K562 (cell line): Measurements from ENCODE around the gene PPDPF.

Experiments
- ATF6 ChIP-seq: sonication (generic); formaldehyde crosslinking; IDR thresholded peaks from 2 replicates; pipeline ENCODE4 v1.4.0; 2020; ENCODE audit warnings: mild to moderate bottlenecking, missing genetic modification reagents
- BACH1 ChIP-seq: fragments of 200-800 bp; sonication (Bioruptor generic); IDR thresholded peaks from 2 replicates; pipeline ENCODE4 v1.6.1; 2016; ENCODE audit warnings: missing genetic modification characterization, missing compliant biosample characterization
- CREB1 ChIP-seq, 2 experiments: sonication (generic) in 1 of 2; formaldehyde crosslinking in 1 of 2; IDR thresholded peaks; 2 replicates each; pipeline versions ENCODE4 v1.6.1 to v1.8.0; 2012 to 2022; ENCODE audit warnings: inconsistent platforms in 1 of 2, mild to moderate bottlenecking in 1 of 2, missing genetic modification reagents in 1 of 2, moderate library complexity in 1 of 2
- CTCF ChIP-seq, 3 experiments: IDR thresholded peaks in 2 of 3; conservative IDR thresholded peaks in 1 of 3; 2 replicates each; pipeline ENCODE4 v1.5.1; 2011 to 2012; ENCODE audit warnings: low read length in 3 of 3, mild to moderate bottlenecking in 3 of 3, control low read depth in 2 of 3, improper control_type of control experiment in 1 of 3, inconsistent platforms in 1 of 3, low read depth in 1 of 3, mixed read lengths in 1 of 3, moderate library complexity in 1 of 3; ENCODE audit not compliant: insufficient read depth in 2 of 3
- GATA2 ChIP-seq: sonication (generic); formaldehyde crosslinking; IDR thresholded peaks from 2 replicates; pipeline ENCODE4 v1.4.0; 2020; ENCODE audit warnings: mild to moderate bottlenecking, missing genetic modification reagents
- NFIC ChIP-seq: fragments of 450-650 bp; IDR thresholded peaks from 2 replicates; pipeline ENCODE4 v1.6.1; 2017; ENCODE audit warnings: mild to moderate bottlenecking, inconsistent platforms
- SMAD2 ChIP-seq: fragments of 150-350 bp; IDR thresholded peaks from 2 replicates; pipeline ENCODE4 v1.6.1; 2014; ENCODE audit warnings: low read depth, mild to moderate bottlenecking, low read length
- STAT5B ChIP-seq: fragments of 250-450 bp; sonication (Bioruptor Pico); IDR thresholded peaks from 2 replicates; pipeline ENCODE4 v1.8.0; 2021; ENCODE audit warnings: mild to moderate bottlenecking, inconsistent platforms
- TF ChIP-seq, protein P1 (sequence below): sonication (generic); formaldehyde crosslinking; IDR thresholded peaks from 2 replicates; pipeline ENCODE4 v1.5.0; 2020; ENCODE audit warnings: missing genetic modification reagents

DNA sequence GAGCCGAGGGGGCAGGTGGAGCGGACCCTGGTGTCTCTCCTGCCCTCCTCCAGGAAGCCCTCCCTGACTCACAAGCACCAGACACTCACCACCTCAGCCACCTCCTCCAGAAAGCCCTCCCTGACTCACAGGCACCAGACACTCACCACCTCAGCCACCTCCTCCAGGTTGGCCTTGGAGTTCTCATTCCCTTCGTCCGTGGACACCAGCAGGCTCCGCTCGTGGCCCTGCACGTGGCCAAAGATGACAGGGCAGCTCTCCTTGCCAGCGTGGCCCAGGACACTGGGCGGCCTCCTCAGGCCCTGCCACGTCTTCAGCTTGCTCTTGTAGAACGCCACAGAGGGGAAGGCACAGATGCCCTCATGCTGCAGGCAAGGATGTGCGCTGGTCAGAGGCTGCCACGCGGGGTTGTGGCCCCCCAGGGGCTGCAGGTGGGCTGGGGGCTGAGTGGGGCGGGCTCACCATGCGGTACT is 39.8 kb downstream of the PPDPF start:
- TF ChIP-seq CTCF (IDR thresholded peaks at IDR 0.05 in 2 of 3, conservative IDR thresholded peaks at IDR 0.05 in 1 of 3; ENCODE audit: insufficient read depth in 2 of 3, low read depth in 1 of 3, low read length in 3 of 3) (no peak), CREB1 (IDR thresholded peaks at IDR 0.05) (no peak), CREB1 (CRISPR knock-in tag; IDR thresholded peaks at IDR 0.05) (no peak), ATF6 (CRISPR knock-in tag) (no peak), SMAD2 (no peak), BACH1 (no peak), STAT5B (CRISPR knock-in tag) (no peak), NFIC (no peak), GATA2 (no peak)
- TF ChIP-seq, protein P1, sequence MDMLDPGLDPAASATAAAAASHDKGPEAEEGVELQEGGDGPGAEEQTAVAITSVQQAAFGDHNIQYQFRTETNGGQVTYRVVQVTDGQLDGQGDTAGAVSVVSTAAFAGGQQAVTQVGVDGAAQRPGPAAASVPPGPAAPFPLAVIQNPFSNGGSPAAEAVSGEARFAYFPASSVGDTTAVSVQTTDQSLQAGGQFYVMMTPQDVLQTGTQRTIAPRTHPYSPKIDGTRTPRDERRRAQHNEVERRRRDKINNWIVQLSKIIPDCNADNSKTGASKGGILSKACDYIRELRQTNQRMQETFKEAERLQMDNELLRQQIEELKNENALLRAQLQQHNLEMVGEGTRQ (CRISPR knock-in tag) = no peak
